NCI-H2081 (cell line): ENCODE data around the gene TBX2.

Source experiments
- DNase-seq, 2 experiments: peaks; one replicate each; lab custom pipeline; 2025; lab: John Stamatoyannopoulos, UW

Gene TBX2

GRCh38 chr17:61402073-61402541 is 2.5 kb downstream of the TBX2 start:
- no peak for DNase-seq

GRCh38 chr17:61402978-61403800 is 3.5 kb downstream of the TBX2 start:
- DNase-seq, result peak; percentile 59 to 77

DNA sequence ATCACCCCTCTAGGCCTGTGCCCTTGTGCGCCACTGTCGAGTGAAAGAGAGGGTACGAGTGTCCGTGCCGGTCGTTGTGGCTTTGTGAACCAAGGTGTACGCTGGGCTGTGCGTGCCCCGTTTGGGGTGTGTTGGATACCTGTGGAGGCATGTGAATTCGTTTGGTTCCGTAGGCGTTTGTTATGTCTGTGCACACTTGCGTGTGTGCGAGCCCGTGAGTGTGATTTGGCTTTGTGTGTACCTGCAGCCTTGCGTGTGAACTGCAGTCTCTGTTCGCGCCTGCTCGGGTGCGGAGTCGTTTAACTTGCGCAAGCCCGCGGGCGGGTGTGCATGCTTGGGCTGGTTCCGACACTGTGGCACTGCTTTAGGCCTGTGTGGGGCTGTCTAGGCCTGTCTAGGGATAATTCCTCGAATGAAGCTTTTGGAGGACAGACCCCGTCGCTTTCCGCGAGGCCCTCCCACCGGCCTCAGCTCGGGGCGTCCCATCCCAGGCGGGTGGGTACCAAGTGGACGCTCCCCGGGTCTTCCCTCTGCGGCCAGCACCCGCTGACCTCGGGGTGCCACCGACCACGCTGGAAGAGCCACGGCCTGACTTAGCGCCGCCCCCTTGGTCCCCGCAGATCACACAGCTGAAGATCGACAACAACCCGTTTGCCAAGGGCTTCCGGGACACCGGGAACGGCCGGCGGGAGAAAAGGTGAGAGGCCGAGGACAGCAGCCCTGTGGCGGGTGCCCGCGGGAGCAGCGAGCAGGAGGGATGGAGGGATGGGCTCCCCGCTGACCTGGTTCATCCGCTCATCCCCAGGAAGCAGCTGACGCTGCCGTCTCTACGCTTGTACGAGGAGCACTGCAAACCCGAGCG is 4.4 kb downstream of the TBX2 start:
- no peak for DNase-seq

GRCh38 chr17:61404663-61404912 is 4.9 kb downstream of the TBX2 start:
- no peak for DNase-seq

DNA sequence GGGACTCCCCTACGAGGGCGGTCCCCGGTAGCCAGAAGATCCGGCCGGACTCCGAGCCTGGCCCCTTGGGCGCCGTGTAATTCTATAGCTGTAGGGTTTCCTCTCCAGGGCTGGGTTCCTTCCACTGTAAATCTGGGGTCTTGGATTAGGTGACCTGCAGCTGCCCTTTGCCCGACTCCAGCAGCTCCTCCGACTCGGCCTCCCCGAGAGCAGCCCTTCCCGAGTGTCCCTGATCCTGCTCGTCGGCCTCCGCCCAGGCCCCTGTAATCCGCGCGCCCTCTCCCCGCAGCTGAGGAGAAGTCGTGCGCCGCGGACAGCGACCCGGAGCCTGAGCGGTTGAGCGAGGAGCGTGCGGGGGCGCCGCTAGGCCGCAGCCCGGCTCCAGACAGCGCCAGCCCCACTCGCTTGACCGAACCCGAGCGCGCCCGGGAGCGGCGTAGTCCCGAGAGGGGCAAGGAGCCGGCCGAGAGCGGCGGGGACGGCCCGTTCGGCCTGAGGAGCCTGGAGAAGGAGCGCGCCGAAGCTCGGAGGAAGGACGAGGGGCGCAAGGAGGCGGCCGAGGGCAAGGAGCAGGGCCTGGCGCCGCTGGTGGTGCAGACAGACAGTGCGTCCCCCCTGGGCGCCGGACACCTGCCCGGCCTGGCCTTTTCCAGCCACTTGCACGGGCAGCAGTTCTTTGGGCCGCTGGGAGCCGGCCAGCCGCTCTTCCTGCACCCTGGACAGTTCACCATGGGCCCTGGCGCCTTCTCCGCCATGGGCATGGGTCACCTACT is 5.5 kb downstream of the TBX2 start:
- no peak for DNase-seq

GRCh38 chr17:61405686-61406536 is 6.3 kb downstream of the TBX2 start:
- no peak for DNase-seq

DNA sequence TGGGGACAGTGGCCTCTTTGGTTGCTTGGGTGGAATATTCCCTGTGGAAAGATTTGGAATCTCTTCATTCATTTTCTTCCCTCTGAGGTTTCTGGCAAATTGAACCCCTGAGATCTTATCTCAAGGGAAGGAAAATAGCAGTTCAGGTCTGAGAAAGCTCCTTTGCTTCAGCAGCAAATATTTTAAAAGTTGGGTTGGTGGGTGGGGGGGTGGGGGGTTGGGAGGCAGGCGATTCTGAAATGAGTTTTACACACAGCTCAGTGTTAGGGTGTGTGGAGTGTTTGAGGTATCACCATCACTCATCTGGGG is 6.8 kb downstream of the TBX2 start:
- DNase-seq, result no peak

DNA sequence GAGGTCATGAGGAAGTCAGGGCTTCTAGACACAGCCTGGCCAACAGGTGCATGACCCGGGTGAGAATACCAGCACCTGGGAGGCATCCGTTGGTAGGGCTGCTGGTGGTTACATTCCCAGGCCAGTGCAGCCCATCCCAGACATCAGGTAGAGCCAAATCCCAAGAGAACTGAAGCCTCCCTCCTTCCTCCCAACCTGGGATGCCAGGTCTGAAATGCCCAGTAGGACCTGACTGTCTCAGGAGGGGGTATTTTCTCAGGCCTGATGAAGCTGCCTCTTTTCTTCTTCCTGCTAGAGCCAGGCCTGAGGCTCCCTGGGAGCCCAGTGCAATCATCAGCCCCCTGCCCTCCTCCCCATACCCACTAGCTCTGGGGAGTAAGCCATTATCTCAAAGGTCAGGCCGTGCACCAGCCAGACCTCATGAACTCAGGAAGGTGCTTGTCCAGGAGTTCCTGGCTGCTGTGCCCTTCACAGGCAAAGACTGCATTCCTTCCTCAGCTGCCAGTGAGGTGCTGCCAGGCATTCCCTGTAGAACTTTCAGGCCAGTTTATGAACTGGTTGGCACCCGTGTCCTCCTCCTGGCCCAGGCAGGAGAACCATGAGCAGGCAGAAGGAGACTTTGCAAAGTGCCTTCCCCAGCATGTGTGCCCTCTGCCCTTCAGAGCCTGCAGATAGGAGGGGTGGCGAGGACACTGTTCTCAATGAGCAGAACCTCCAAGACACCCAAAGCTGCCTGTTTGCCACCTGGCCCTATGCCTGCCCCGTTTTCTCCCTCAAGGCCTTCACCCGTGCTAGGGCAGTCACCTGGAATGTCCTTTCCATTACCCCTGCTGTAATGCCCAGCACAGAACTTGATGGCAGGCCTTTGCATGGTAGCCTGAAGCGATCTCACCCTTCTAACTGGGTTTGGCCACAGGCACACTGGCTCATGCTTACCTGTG is 7.6 kb downstream of the TBX2 start:
- no peak for DNase-seq

DNA sequence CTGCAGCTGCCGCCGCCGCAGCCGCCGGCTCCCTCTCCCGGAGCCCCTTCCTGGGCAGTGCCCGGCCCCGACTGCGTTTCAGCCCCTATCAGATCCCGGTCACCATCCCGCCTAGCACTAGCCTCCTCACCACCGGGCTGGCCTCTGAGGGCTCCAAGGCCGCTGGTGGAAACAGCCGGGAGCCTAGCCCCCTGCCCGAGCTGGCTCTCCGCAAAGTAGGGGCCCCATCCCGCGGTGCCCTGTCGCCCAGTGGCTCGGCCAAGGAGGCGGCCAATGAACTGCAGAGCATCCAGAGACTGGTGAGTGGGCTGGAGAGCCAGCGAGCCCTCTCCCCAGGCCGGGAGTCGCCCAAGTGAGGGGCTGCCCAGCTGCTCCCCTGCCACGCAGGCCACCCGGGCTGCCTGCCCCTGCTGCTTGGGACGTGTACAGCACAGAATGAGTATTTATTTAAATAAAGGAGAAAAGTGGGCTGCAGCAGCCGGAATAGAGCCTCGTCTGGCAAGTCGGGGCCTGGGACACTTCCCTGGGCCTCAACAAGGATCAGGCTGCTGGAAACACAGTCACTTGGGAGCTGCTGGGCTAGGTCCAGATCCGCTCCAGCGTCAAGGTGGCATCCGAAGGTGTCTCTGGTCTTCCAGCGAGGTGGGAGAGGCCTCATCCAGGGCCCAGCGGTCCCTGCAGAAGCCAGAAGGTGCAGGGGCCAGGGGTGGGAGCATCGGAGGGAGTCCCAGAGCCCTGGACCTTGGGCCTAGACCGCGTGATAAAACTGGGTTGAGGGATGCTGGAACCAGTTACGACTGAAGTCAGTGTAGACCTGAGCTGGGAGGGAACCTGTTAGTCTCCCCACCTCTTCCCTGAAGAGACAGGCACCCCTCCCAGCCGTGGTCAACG is 8.8 kb downstream of the TBX2 start:
- no peak for DNase-seq

DNA sequence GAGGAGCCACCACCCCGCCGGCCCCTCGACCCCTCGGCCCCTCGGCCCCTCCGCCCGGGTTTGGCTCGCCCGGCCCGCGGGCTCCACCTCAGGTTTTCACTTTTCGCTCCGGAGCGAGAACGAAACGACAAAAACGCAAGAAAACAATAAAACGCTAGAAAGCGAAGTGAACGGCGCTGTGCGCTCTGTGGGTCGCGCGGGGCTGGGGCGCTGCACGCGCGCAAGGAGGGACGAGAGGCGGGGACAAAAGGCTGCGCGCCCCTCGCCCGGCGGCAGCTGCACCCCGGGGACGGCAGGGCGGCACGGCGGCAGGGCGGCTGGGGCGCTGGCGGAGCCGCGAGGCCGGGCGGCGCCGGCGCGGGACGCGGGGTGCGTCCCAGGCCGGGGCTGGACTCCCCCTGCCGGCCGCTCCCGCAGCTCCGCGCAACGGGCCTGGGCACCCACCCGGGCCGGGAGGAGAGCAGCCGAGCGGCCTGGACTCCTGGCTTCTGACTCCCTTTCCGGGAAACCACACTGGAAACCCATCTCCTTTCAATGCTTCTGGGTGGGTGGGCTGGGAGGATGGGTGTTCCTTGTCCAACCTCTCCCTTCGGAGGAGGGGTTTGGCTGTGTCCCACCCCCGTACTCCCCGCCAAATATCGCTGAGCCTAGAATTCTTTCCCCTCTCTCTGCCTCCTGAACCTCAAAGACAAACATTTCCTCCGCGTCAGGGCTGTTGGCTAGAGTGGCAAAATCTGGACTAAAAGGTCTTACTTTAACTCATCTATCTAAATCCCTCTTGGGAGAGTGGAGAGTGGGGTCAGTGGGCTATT is 9.9 kb downstream of the TBX2 start:
- peak; percentile 48 to 64 for DNase-seq

DNA sequence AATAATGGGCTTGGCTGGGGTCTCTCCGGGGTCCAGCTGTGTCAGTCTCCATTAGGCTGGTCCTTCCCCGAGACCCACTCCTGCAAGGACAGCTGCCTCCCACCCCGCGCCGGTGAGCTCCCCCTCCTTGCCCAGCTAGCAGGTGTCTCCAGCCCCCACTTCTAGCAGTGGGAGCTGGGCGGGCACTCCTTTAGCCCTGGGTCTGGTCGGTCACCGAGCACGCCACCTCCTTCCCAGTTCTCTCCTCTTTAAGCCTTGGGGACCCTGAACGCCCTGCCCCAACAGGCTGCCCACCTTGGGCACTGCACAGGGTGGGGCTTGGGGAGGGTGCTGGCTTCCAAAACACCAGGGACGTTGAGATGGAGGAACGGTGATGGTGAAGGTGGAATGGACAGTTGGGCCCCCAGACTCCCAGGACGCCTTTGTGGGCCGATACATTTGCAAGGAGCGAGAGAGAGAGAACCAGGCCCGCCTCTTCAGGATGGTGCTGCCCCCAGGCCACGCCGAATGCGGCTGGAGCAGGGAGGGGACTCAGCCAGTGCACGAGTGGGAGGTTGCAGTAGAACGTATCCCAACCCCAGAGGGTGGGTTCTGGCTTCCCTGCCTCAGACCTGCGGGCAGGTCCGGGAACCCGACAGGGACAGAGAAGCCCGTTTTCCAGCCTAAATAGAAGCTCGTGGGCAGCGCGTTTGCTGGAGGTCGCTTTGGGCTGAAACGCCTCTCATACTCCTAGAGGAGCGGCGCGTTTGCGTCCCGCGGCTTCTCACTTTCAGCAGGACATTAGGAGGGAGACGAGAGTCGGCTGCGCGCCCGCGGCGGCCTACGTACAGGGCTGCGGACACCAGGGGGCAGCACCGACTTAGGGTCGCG is 10.7 kb downstream of the TBX2 start:
- DNase-seq, result no peak

GRCh38 chr17:61411011-61411260 is 11.3 kb downstream of the TBX2 start:
- DNase-seq, result no peak

GRCh38 chr17:61411261-61412142 is 11.9 kb downstream of the TBX2 start:
- DNase-seq, result peak in 1 of 2 experiments; percentile 26

DNA sequence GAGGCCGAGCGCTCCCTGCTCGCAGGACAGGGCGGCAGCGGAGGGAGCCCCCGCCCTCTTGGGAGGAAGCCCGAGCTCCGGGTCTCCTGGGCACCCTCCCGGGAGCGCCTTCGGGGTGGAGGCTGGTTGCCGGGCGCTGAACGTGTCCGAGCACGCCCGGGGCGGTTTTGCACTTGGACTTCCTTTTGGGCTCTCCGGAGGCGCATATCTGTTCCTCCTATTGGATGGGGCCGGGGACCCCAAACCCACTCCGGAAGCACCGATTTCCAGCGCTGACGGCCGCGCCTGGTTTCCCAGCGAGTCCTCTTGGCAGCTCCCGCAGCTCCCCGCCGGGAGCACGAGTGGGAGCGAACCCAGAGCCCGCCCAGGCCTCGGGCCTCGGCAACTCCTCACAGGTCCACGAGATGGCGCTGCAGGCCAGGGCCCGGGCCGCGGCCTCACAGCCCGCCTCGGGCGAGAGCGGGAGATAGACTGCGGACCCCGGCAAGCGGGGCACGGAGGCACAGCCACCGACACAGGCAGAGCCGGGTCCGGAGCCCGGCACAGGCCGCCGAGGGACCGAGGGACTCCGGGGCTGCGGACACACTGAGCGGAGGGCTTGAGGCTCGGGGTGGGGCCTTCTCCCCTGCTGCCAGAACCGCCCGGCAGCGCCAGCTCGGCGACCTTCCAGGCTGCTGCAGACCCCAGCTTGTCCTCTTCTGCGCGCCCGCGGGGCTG is 12.7 kb downstream of the TBX2 start:
- DNase-seq, result peak; percentile 79 to 86

GRCh38 chr17:61412860-61413660 is 13.4 kb downstream of the TBX2 start:
- no peak for DNase-seq
